Sigmoid colon (tissue), 4 donors: ENCODE measurements around the gene KRCC1.

Experiments
- POLR2A ChIP-seq, 2 donors: fragments of 450-650 bp; IDR thresholded peaks; one replicate each; pipeline ENCODE4 v1.6.1; 2016; ENCODE audit warnings: antibody characterized with exemption in 2 of 2, mild to moderate bottlenecking in 2 of 2, moderate library complexity in 2 of 2
- POLR2AphosphoS5 ChIP-seq, 4 donors: sonication (generic); formaldehyde crosslinking; IDR thresholded peaks; one replicate each; pipeline ENCODE4 v1.6.1; 2017; ENCODE audit warnings: antibody characterized with exemption in 4 of 4
- TF ChIP-seq, protein P1 (sequence below), 4 experiments: fragments of 450-650 bp in 3 of 4; fragments of 200-600 bp in 1 of 4; IDR thresholded peaks; one replicate each; pipeline ENCODE4 v1.5.1; 2016 to 2019; ENCODE audit warnings: antibody characterized with exemption in 4 of 4, mild to moderate bottlenecking in 3 of 4, moderate library complexity in 2 of 4

DNA sequence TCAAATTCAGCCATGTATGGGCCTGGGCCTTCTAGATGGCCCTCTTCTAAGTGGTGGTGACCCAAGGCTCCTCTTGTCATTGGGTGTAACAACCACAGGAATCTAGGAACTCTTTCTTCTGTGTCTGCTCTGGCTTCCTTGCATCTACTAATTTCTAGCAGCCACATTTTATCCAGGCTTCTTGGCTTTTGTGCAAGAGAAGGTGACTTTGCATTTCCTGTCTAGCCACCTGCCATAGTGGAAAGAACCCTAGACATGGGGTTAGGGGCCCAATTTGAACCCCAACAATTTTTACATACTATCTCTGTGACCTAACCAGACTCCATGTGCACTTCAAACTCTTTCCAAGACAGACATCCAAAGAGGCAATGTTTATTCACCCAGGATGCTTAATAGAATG is 37.2 kb upstream of the KRCC1 start:
- TF ChIP-seq POLR2AphosphoS5 (IDR thresholded peaks at IDR 0.05) (no peak), POLR2A (IDR thresholded peaks at IDR 0.05) (no peak)
- TF ChIP-seq, protein P1, sequence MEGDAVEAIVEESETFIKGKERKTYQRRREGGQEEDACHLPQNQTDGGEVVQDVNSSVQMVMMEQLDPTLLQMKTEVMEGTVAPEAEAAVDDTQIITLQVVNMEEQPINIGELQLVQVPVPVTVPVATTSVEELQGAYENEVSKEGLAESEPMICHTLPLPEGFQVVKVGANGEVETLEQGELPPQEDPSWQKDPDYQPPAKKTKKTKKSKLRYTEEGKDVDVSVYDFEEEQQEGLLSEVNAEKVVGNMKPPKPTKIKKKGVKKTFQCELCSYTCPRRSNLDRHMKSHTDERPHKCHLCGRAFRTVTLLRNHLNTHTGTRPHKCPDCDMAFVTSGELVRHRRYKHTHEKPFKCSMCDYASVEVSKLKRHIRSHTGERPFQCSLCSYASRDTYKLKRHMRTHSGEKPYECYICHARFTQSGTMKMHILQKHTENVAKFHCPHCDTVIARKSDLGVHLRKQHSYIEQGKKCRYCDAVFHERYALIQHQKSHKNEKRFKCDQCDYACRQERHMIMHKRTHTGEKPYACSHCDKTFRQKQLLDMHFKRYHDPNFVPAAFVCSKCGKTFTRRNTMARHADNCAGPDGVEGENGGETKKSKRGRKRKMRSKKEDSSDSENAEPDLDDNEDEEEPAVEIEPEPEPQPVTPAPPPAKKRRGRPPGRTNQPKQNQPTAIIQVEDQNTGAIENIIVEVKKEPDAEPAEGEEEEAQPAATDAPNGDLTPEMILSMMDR (IDR thresholded peaks at IDR 0.05): no peak
